Stomach (tissue), 9 donors: ENCODE results near the gene PSMD1. TPM values are rescaled to one million over a fixed set of nuclear protein-coding genes. Genes with fewer than 3 reads are reported as not detected.

ENCODE experiments used
- DNase-seq, 2 donors: peaks; one replicate each; pipeline versions ENCODE4 v3.0.0 to v3.0.0-alpha.2; 2013 to 2019
- H3K27ac ChIP-seq, 5 donors: fragments of 200-600 bp in 4 of 5; sonication (generic) in 4 of 5; one replicate each; pipeline ENCODE4 v1.5.1; 2013 to 2019; ENCODE audit warnings: mild to moderate bottlenecking in 1 of 5, moderate library complexity in 1 of 5
- H3K27me3 ChIP-seq, 3 donors: fragments of 200-600 bp; sonication (generic); one replicate each; pipeline ENCODE4 v1.5.1; 2017 to 2019; ENCODE audit warnings: mixed run types in 1 of 3
- H3K36me3 ChIP-seq, 4 donors: fragments of 200-600 bp; sonication (generic); 1 replicate in 3 of 4; 2 replicates in 1 of 4; pipeline ENCODE4 v1.5.1; 2016 to 2019
- H3K4me1 ChIP-seq, 4 donors: fragments of 200-600 bp; sonication (generic); one replicate each; pipeline ENCODE4 v1.5.1; 2016 to 2019
- H3K4me3 ChIP-seq, 4 donors: fragments of 200-600 bp; sonication (generic) in 3 of 4; one replicate each; pipeline ENCODE4 v1.5.1; 2016 to 2019; ENCODE audit warnings: mild to moderate bottlenecking in 1 of 4
- H3K9me3 ChIP-seq, 4 donors: fragments of 200-600 bp; sonication (generic); one replicate each; pipeline ENCODE4 v1.5.1; 2016 to 2019
- EP300 ChIP-seq: sonication (generic); formaldehyde crosslinking; IDR thresholded peaks from one replicate; pipeline ENCODE4 v1.6.1; 2017; ENCODE audit warnings: antibody characterized with exemption
- POLR2A ChIP-seq, 4 donors: fragments of 450-650 bp; IDR thresholded peaks; one replicate each; pipeline ENCODE4 v1.6.1; 2016; ENCODE audit warnings: antibody characterized with exemption in 4 of 4, control low read depth in 2 of 4, mild to moderate bottlenecking in 1 of 4, moderate library complexity in 1 of 4
- POLR2AphosphoS5 ChIP-seq, 3 donors: sonication (generic); formaldehyde crosslinking; IDR thresholded peaks; one replicate each; pipeline ENCODE4 v1.6.1; 2016; ENCODE audit warnings: antibody characterized with exemption in 3 of 3
- WGBS, 5 donors: extraction: QIAGEN DNeasy Blood & Tissue Kit in 3 of 5; methylation state at CpG; one replicate each; pipeline versions ENCODE4 v1.1.5 to v1.1.7; 2013 to 2018; 5-methylcytosine and 5-hydroxymethylcytosine counted together
- intact Hi-C: fragments of 100-400 bp; cut with DNase I; formaldehyde crosslinking; loops from one replicate; pipeline ENCODE4 v1.15.1; 2023; ENCODE audit warnings: low total_unique reads
- polyA plus RNA-seq, 3 donors: library from polyadenylated mRNA; stranded (reverse); fragments of 200-250 nt; gene quantifications; one replicate each; pipeline ENCODE4 v1.2.3, GENCODE V29; 2013
- total RNA-seq, 5 donors: library from RNA; depleted of rRNA; stranded (reverse); fragments of >200 nt; gene quantifications; one replicate each; pipeline versions ENCODE4 v1.1.0 to v1.2.3, GENCODE V29; 2014 to 2016
- TF ChIP-seq, protein P1 (sequence below), 7 experiments: fragments of 450-650 bp in 4 of 7; fragments of 200-600 bp in 3 of 7; sonication (generic) in 3 of 7; IDR thresholded peaks; one replicate each; pipeline ENCODE4 v1.5.1; 2016 to 2019; ENCODE audit warnings: antibody characterized with exemption in 7 of 7, control low read depth in 2 of 7, mild to moderate bottlenecking in 1 of 7
- donor health status: healthy with polysubstance abuse.
- donor health status: Bipolar disorder and iron deficiency.
- donor health status: healthy.

PSMD1 gene
- total and polyA plus RNA-seq, 8 donors: 31.9 to 96.4 (median 45.6) TPM

GRCh38 chr2:231046916-231047273, 9.8 kb upstream of the PSMD1 start:
- TF ChIP-seq POLR2A (IDR thresholded peaks at IDR 0.05) (no peak), EP300 (no peak), POLR2AphosphoS5 (IDR thresholded peaks at IDR 0.05) (no peak)
- TF ChIP-seq, protein P1, sequence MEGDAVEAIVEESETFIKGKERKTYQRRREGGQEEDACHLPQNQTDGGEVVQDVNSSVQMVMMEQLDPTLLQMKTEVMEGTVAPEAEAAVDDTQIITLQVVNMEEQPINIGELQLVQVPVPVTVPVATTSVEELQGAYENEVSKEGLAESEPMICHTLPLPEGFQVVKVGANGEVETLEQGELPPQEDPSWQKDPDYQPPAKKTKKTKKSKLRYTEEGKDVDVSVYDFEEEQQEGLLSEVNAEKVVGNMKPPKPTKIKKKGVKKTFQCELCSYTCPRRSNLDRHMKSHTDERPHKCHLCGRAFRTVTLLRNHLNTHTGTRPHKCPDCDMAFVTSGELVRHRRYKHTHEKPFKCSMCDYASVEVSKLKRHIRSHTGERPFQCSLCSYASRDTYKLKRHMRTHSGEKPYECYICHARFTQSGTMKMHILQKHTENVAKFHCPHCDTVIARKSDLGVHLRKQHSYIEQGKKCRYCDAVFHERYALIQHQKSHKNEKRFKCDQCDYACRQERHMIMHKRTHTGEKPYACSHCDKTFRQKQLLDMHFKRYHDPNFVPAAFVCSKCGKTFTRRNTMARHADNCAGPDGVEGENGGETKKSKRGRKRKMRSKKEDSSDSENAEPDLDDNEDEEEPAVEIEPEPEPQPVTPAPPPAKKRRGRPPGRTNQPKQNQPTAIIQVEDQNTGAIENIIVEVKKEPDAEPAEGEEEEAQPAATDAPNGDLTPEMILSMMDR (IDR thresholded peaks at IDR 0.05): no peak
- H3K4me1 ChIP-seq: peaks cover 34 to 49% (median 47%) of the 10 kb centered on the region in 4 donors
- H3K27ac ChIP-seq: no peak overlapping the region
- intact Hi-C loops: no loop called here
- 71 to 89% (median 87%) methylated on average over 5 of the region's 5 CpGs for WGBS, 5 donors
- H3K9me3 ChIP-seq: no peaks in the 10 kb centered on the region
- DNase-seq: no peak
- no peak overlapping the region for H3K4me3 ChIP-seq
- H3K27me3 ChIP-seq: peaks cover 0 to 9% (median 0%) of the 10 kb centered on the region in 3 donors
- H3K36me3 ChIP-seq: peaks cover 0 to 8% (median 2%) of the 10 kb centered on the region in 4 donors

GRCh38 chr2:231047274-231047922, 9.3 kb upstream of the PSMD1 start:
- Histone ChIP-seq H3K4me1 (peaks cover 38 to 54% (median 51%) of the 10 kb centered on the region in 4 donors), H3K9me3 (no peaks in the 10 kb centered on the region), H3K36me3 (peaks cover 0 to 5% (median 2%) of the 10 kb centered on the region in 4 donors), H3K4me3 (no peak overlapping the region), H3K27ac (peak overlapping the region in 4 of 5 donors; percentile 13 to 71 (median 32)), H3K27me3 (peaks cover 0 to 7% (median 0%) of the 10 kb centered on the region in 3 donors)
- DNase-seq: peak; percentile 47 to 64
- no peak for TF ChIP-seq POLR2AphosphoS5 (IDR thresholded peaks at IDR 0.05)
- TF ChIP-seq POLR2A (IDR thresholded peaks at IDR 0.05): no peak
- TF ChIP-seq EP300: no peak
- TF ChIP-seq, protein P1 (IDR thresholded peaks at IDR 0.05): no peak
- 39 to 67% (median 56%) methylated on average over 8 of the region's 8 CpGs for WGBS, 5 donors
- intact Hi-C loops: no loop called here

DNA sequence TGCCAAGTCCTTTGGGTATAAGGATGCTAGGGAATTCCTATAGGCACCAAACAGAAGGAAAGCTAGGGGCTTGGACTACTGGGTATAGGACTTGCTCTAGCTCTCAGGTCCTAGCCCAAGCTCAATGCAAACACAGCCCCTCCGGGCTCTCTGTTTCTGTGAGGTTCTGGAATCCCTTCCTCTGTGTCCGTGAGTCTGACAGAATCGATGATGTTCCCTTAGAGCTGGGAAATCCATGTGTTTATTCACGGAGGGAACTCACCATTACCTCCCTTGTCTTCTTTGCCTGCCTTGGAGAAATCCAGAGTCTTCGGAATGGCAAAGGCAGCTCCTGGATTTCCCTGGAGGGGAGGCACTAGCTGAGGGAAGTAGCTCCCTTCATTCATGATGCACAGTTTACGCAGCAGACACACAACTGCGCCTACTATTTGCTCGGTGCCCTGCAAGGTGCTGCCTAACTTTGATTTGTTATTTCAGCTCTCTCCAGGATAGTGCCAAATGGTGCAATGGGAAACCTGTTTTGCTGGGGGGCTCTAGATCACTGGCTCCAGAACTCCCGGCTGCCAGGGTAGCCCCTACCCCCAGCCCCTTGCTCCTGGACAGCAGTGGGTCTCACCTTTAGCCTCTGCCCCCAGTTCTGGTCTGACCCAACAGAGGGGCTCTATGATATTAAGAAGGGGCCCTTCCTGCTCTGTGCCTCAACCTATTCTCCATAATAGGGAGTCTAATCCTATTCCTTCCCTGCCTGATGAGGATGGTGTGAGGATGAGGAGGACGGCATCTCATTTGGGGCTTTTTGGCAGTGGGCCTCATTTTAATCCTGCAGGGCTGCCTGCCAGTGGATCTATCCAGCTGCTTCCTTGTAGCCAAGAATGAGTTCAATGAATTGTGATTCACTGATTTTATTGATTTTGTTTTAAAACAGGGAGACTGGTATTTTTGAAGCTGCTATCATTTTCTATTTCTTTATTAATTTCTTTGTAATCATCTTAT, 8.4 kb upstream of the PSMD1 start:
- 44 to 60% (median 58%) methylated on average over 10 of the region's 10 CpGs for WGBS, 5 donors
- H3K9me3 ChIP-seq: no peaks in the 10 kb centered on the region
- H3K27me3 ChIP-seq: peaks cover 0 to 7% (median 0%) of the 10 kb centered on the region in 3 donors
- H3K4me1 ChIP-seq: peaks cover 39 to 59% (median 58%) of the 10 kb centered on the region in 4 donors
- no peak for DNase-seq
- H3K36me3 ChIP-seq: peaks cover 0 to 5% (median 2%) of the 10 kb centered on the region in 4 donors
- TF ChIP-seq, protein P1 (IDR thresholded peaks at IDR 0.05): no peak
- TF ChIP-seq EP300 (no peak), POLR2A (IDR thresholded peaks at IDR 0.05) (no peak), POLR2AphosphoS5 (IDR thresholded peaks at IDR 0.05) (no peak)
- intact Hi-C loops: no loop called here
- H3K27ac ChIP-seq: peak overlapping the region in 4 of 5 donors; percentile 13 to 79 (median 56)
- no peak overlapping the region for H3K4me3 ChIP-seq

DNA sequence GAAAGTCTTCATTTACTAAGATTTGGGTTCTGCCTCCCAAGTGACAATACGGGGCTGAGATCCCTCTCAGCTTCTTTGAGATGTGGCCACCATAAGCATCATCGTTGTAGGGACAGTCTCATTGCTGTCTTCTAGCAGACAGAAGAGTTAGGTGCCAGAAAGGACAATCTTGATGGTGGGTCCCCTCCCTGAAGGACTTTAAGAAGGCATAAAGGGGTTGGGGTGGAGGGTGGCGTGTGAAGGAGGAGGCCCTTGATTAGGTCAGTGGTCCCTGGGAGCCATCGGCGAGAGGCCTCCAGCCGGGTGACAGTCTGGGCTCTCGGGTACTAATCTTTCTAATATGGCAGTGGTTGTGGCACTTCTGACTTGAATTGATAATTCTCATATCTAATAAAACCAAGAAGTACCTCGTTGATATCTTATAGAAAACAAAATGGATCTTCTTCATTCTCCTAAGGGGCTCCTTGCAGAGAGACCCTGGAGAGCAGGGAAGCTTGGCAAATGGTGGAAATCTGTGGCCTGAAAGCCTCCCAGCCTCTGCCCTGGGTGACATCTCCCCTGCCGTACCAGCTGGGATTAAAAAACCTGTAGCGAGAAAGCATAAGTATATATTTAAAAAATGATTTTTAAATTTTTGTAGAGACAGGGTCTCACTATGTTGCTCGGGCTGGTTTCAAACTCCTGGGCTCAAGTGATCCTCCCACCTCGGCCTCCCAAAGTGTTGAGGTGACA, 7.2 kb upstream of the PSMD1 start:
- WGBS, 5 donors: 58 to 70% (median 65%) methylated on average over 12 of the region's 12 CpGs

More for the DNA sequence above, 7.2 kb upstream of the PSMD1 start:
- no peak for DNase-seq
- H3K36me3 ChIP-seq: peaks cover 0 to 5% (median 2%) of the 10 kb centered on the region in 4 donors
- H3K9me3 ChIP-seq: no peaks in the 10 kb centered on the region
- peaks cover 39 to 61% (median 58%) of the 10 kb centered on the region in 4 donors for H3K4me1 ChIP-seq
- intact Hi-C loops: no loop called here
- TF ChIP-seq, protein P1 (IDR thresholded peaks at IDR 0.05): no peak
- TF ChIP-seq EP300: no peak
- no peak for TF ChIP-seq POLR2A (IDR thresholded peaks at IDR 0.05)
- no peak for TF ChIP-seq POLR2AphosphoS5 (IDR thresholded peaks at IDR 0.05)
- peak overlapping the region; percentile 71 to 87 (median 84) for H3K27ac ChIP-seq
- H3K27me3 ChIP-seq: peaks cover 0 to 7% (median 0%) of the 10 kb centered on the region in 3 donors
- no peak overlapping the region for H3K4me3 ChIP-seq
